GM18868 (cell line): Measurements from ENCODE around the gene ADAT2.
"Not testable (repeated sequence)": the region's sequence is repeated elsewhere in the genome, so short reads cannot be mapped to it uniquely, and the experiment has no call there.

Experiments used
- ATAC-seq: cut with Tn5 transposase; IDR thresholded peaks from one replicate; pipeline ENCODE4 v1.9.1; 2021; ENCODE audit warnings: mild to moderate bottlenecking, moderate library complexity; ENCODE audit not compliant: unreplicated experiment

The ADAT2 gene

GRCh38 chr6:143450453-143451371, at the start of gene ADAT2, which contains the start of gene PEX3:
TSS of gene ADAT2 (minus strand) at chr6:143450695. CDS start at chr6:143450658, 37 bp downstream.
TSS of gene PEX3 (plus strand) at chr6:143450805. CDS start at chr6:143451043, 238 bp downstream.
- peak; percentile 96 for ATAC-seq

- no peak for ATAC-seq
These were observed 47.9 kb upstream of the ADAT2 start for GRCh38 chr6:143498428-143498827.

GRCh38 chr6:143496974-143497373, 46.5 kb upstream of the ADAT2 start:
- no peak for ATAC-seq

GRCh38 chr6:143490775-143491174, 40.3 kb upstream of the ADAT2 start:
- ATAC-seq: no peak

GRCh38 chr6:143490244-143490643, 39.7 kb upstream of the ADAT2 start:
- no peak for ATAC-seq

GRCh38 chr6:143486752-143487151, 36.3 kb upstream of the ADAT2 start:
- ATAC-seq: no peak

GRCh38 chr6:143485967-143486366, 35.5 kb upstream of the ADAT2 start:
- no peak for ATAC-seq

GRCh38 chr6:143482593-143482992, 32.1 kb upstream of the ADAT2 start:
- ATAC-seq: no peak

GRCh38 chr6:143478479-143479062, 28.1 kb upstream of the ADAT2 start:
- ATAC-seq: peak; percentile 85

- ATAC-seq: no peak
These were observed 26.1 kb upstream of the ADAT2 start for GRCh38 chr6:143476545-143476944.

- no peak for ATAC-seq
These were observed 21.3 kb upstream of the ADAT2 start for GRCh38 chr6:143471822-143472221.

GRCh38 chr6:143468823-143469222, 18.3 kb upstream of the ADAT2 start:
- ATAC-seq: not testable (repeated sequence)

- ATAC-seq: no peak
These were observed 17.5 kb upstream of the ADAT2 start for GRCh38 chr6:143468026-143468425.

GRCh38 chr6:143465546-143465945, 15.1 kb upstream of the ADAT2 start:
- ATAC-seq: no peak

- ATAC-seq: no peak
These were observed 7.3 kb upstream of the ADAT2 start for GRCh38 chr6:143457563-143458359.

- ATAC-seq: no peak
These were observed 1.0 kb upstream of the ADAT2 start for GRCh38 chr6:143451531-143451930.

- ATAC-seq: no peak
These were observed 612 bp downstream of the ADAT2 start for GRCh38 chr6:143449714-143450452.

- ATAC-seq: no peak
These were observed 1.3 kb downstream of the ADAT2 start for GRCh38 chr6:143449082-143449713.

GRCh38 chr6:143447865-143448264, 2.6 kb downstream of the ADAT2 start:
- not testable (repeated sequence) for ATAC-seq

GRCh38 chr6:143443096-143443495, 7.4 kb downstream of the ADAT2 start:
- ATAC-seq: no peak
